Right ventricle myocardium superior (tissue), 1 donor: ENCODE data around the gene PTPA. TPM values are rescaled to one million over a fixed set of nuclear protein-coding genes. Genes with fewer than 3 reads are reported as not detected.
"Not testable (repeated sequence)": the region's sequence is repeated elsewhere in the genome, so short reads cannot be mapped to it uniquely, and the experiment has no call there.

Source experiments
- ATAC-seq: fragments of 200-7000 bp; cut with Tn5 transposase; one replicate; pipeline ENCODE4 v1.9.1; 2020; ENCODE audit warnings: mild to moderate bottlenecking; ENCODE audit not compliant: poor library complexity
- DNase-seq: peaks from one replicate; pipeline ENCODE4 v3.0.0-alpha.2; 2020
- intact Hi-C: fragments of 100-400 bp; cut with DNase I; formaldehyde crosslinking; loops from one replicate; pipeline ENCODE4 v1.11.2; 2022
- total RNA-seq: library from RNA; stranded (reverse); fragmentation: NEBNext Ultra II Directional; extraction: Animal tissue kit (Norgen Biotek cat#: 25700); gene quantifications from one replicate; pipeline ENCODE4 v1.2.1, GENCODE V29; 2021
- donor health status: DM: no; HTN: yes; CAD: no; lungs with severe emphysema.

PTPA gene
- total RNA-seq, 1 donor from 2014 or later: 179 TPM

DNA sequence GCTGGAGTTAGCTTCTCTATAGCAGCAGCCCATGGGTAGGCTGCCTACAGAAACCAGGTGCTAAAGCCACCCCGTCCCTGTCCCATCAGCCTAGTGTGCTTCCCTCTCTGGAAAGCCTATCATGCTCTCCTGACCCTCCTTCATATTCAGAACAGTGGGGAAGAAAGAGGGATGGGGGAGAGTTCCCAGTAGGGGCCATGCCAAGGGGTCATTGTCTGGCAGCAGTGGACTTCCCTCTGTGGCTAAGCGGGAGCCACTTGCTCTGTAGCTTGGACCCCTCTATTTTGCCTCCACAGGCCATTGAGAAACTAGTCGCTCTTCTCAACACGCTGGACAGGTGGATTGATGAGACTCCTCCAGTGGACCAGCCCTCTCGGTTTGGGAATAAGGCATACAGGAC lies 17.5 kb downstream of the PTPA start:
- no peak for ATAC-seq
- intact Hi-C loops: loop anchor here (10.0 kb wide), 1 partner anchor 926 kb away; the partner anchor contains the start of gene GPR107

DNA sequence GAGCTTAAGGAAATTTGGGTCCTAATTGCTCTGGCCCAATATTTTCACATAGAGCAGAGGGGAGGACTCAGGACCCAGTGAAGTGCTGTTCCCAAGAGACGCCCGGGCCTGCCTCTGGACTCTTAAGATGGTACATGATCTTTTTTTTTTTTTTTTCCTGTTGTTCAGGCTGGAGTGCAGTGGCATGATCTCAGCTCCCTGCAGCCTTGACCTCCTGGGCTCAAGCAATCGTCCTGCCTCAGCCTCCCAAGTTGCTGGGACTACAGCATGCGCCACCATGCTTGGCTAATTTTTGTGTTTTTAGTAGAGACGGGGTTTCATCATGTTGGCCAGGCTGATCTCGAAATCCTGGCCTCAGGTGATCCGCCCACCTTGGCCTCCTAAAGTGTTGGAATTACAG lies 19.1 kb downstream of the PTPA start:
- intact Hi-C loops: loop anchor here (5.0 kb wide), 1 partner anchor 657 kb away; no protein-coding TSS in a partner anchor
- not testable (repeated sequence) for DNase-seq, ATAC-seq

More for the DNA sequence above, 17.5 kb downstream of the PTPA start:
- DNase-seq: no peak

DNA sequence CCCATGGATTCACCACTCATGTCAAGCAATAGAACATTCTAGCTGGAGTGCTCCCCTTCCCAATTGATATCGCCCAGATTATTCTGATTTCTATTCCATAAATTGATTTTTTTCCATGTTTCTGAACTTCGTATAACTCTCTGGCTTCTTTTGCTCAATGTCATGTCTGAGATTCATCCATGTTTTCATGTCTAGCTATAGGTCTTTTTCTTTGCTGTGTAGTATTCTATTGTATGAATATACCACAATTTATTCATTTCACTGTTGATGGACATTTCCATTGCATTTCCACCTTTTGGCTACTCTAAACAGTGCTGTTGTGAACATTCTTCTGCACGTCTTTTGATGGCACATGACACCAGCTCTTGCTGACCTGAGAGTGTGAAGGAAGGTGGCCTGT lies 19.6 kb downstream of the PTPA start:
- intact Hi-C loops: loop anchor here (5.0 kb wide), 1 partner anchor 657 kb away; no protein-coding TSS in a partner anchor
- ATAC-seq (no peak), DNase-seq (no peak)

DNA sequence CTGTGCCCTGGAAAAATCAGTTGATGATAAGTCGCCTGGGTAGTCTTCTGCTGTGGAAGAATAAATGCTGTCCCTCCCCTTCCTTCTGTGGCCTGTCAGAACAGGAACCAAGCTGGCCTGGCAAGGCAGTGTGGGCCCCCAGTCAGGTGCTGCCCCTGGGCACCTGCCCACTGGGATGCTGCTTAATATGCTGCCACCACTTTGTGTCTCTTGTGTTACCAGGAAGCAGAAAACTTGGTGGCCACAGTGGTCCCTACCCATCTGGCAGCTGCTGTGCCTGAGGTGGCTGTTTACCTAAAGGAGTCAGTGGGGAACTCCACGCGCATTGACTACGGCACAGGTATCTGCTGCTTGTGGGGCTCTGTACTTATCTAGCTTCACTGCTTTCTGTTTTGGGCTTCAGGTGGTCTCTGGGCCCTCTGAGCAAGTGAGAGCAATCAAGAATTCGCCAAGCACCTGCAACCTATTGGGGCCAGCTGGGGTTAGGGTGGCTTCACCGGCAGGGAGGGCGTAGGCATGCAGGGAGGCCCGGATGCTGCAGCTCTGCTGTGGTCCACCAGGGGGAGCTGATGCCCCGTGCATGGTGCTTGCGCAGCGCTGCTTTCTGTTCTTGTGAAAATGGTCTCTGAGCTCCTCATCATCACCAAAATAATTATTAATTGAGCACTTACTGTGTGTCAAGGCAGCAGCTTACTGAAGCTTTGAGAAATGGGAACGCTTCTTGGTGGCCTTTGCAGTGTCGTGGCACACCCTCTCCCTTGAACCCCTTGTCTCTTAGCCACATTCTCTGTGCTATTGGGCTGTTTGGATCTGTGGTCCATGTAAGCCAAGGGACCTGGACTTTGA lies 20.3 kb downstream of the PTPA start:
- intact Hi-C loops: loop anchor here (5.0 kb wide), 1 partner anchor 656 kb away; no protein-coding TSS in a partner anchor
- DNase-seq: peak; percentile 88
- peak; percentile 92 for ATAC-seq

DNA sequence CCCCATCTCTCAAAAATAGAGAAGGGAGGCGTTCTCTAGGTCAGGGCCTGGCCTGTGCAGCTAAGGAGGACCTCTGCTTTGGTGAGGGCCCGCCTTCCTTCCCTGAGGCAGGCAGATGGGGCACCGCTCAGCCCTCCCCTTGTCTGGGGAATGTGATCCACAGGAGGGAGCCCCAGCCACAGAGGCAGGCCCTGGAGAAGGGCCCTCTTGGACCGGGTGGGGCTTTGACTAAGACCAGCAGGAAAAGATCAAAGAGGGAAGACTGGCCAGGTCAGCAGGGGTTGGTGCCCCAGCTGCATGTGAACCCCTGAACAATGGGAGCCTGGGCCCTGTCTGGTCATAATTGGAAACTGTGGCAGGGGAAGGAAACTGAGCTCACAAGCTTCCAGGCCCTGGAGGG lies 21.9 kb downstream of the PTPA start:
- ATAC-seq (no peak), DNase-seq (no peak)
- intact Hi-C loops: loop anchor here (5.0 kb wide), 1 partner anchor 654 kb away; no protein-coding TSS in a partner anchor

DNA sequence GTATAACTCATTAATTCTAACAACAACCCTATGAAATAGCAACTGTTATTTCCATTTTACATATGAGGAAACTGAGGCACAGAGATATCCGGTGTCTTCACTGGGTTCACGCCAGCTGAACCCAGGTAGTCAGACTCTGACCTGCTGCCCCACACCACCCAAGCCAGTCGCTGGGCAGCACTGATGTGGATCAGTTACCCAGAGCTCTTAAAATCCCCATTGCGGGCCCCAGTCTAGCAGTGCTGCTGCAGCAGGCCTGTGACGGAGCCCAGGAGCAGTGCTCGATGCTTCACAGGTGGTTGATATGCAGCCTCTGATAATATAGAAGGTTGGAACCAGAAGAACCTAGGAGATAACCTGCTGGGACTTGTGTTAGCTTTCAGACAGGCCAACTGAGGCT lies 24.3 kb downstream of the PTPA start:
- intact Hi-C loops: loop anchor here (5.0 kb wide), 1 partner anchor 602 kb away; no protein-coding TSS in a partner anchor
- no peak for ATAC-seq
- DNase-seq: no peak

DNA sequence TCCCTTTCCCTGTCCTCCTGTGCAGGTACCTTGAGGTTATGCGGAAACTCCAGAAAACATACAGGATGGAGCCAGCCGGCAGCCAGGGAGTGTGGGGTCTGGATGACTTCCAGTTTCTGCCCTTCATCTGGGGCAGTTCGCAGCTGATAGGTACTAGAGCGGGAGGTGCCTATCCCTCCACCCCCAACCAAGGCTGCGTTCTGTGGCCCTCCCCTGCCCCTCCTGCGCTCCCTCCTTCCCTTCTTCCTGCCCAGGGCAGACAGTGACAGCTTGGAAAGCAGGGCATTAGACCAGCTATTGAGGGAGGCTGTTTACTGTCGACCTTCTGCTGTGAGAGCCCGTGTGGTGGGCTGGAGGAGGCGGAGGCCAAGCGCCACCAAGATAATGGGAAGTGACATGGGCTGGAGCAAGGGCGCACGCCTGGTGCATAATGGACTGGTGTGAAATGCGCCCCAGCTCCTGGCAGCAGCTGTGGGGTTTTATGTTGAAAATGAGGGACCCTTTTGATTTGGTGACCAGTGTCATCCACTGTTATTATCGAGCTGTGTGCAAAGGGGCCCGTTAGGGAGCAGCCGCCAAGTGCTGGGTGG lies 25.3 kb downstream of the PTPA start:
- ATAC-seq (no peak), DNase-seq (no peak)
- intact Hi-C loops: loop anchor here (5.0 kb wide), 1 partner anchor 601 kb away; no protein-coding TSS in a partner anchor

DNA sequence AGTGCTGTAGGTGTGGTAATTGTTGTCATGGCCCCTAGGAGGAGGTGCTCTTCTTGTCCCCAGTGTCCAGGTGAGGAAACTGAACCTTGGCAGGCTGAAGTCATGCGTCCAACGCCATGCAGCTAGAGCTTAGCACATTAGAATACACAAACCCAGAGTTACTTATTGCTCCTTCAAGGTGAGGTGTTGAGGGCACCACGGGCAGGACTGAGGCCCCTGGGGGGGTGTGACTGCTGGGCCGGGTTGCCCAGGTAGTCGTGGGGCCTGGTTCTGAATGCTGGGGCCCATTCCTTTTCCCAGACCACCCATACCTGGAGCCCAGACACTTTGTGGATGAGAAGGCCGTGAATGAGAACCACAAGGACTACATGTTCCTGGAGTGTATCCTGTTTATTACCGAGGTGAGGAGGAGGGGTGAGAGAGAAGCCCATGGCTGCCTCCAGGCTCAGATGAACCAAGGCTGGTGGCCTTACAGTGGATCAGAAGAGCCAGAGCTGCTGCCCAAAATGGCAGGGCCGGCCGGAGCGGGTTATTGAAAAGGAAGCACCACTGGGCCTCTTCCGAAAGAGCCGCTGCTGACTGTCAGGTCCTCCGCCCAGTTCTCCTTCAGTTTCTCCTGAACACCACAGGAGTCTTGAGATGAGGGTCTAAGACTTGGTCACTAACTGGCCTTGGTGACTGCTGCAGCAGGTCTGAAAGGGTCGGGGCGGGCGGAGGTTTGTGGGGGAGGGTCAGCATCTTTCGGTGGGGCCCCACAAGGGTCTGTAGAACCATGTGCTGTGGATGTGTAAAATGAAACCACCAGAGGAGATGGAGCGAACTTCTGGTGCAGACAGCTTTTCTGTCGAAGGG lies 26.3 kb downstream of the PTPA start:
- intact Hi-C loops: loop anchor here (2.0 to 5.0 kb wide), 2 partner anchors 471 to 600 kb away; no protein-coding TSS in a partner anchor
- DNase-seq (no peak), ATAC-seq (no peak)

DNA sequence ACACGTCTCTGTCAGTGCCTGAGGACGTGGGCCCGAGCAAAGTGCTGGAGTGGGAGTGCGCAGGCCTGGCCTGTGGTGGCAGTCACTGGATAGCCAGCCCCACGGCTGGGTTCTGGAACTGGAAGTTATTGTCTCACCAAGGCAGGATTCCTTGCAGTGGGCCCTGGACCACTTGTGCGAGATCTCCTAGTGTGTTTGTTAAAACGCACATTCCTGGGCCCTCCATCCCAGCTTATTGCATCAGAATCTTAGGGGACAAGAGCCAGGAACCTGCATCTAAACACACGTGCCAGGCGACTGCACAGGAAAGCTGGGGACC lies 26.9 kb downstream of the PTPA start:
- intact Hi-C loops: loop anchor here (2.0 to 5.0 kb wide), 2 partner anchors 471 to 599 kb away; no protein-coding TSS in a partner anchor
- DNase-seq (no peak), ATAC-seq (no peak)

DNA sequence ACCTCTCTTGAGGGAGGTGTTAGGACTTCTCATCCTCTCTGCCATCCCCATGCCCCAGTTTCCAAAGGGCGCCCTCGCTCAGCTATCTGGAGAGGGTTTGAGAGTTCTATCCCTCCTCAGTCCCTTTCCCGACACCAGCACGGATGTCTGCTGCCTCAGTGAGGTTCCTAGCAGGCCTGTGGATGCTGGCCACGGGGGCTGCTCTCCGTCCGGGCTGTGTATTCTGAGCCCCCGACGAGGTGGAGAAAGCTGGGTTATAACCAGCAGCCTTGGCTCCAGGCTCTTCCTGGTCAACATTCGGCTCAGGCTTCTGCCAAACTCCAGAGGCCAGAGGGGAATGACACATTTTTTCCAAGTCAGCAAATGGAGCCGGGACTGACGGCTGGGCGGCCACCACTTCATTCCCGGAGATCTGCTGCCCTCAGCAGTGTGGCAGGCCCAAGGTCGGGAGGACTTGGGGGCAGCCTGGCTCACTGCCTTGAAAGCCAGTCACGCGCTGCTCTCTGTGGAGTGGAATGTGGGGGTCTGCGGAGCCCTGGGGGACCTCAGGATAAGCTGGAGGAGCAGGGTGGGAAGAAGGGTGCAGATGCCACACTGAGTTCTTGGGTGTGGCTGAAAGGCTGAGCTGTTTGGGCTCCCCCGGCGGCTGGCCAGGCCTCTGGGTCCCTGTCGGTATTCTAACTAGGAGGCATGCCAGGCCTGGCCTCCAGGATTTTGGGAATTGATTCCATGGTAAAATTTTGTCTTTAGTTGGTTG lies 27.4 kb downstream of the PTPA start:
- intact Hi-C loops: loop anchor here (2.0 to 5.0 kb wide), 2 partner anchors 470 to 599 kb away; no protein-coding TSS in a partner anchor

DNA sequence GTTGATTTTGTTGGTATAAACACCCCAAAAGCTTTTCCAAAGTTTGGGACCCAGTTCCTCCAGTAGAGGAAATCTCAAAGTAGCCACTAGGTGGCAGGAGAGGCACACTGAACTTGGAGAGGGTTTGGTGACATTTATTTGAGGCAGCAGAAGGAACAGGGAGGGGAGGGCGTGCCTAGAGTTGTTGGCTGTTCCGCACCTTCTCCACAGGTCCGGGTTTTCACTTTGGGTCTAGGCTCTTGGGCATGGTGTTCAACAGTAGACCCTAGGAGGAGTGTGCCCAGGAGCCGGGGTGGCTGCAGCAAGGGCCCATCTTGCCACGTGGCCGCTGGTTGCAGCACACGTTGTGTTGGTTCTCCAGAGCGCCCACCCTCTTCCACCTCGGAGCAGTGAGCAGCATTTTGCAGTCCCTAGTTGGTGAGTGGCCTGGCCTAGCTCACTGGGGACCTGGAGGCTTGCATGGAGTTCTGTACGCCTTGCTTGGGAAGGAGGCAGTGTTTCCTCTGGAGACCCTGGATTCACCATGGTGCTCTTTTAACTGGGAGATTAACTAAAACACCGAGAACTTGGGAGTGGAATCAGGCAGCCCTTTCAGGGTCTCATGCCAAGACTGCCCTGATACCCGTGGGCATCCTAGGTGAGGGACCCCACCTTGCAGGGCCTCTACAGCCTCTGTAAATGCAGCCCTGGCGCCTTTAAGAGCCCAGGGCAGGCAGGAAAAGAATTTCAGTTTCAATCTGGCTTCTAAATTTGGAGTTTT lies 28.2 kb downstream of the PTPA start:
- DNase-seq: peak; percentile 80
- intact Hi-C loops: loop anchor here (2.0 to 5.0 kb wide), 2 partner anchors 469 to 598 kb away; no protein-coding TSS in a partner anchor
- peak; percentile 69 for ATAC-seq

More for the DNA sequence above, 27.4 kb downstream of the PTPA start:
- DNase-seq (peak; percentile 78), ATAC-seq (peak; percentile 16)

DNA sequence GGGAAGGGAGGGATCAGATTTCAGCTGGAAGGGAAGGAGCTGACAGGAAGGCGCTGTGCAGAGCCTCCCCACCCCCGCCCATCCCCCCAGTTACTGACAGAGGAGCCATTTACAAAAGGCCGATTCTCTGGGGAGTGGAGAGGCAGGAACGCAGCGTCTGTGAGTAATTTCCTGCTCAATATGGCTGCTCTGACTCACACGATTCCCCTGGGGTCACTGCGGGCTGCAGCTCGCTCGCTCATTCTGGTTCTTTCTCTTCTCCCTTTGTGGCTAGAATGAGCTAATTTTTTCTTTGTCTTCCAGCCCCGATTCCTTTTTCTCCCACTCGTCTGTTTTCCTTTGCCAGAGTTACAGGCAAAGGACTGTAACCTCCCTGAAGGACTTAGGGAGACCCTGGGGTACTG lies 28.8 kb downstream of the PTPA start:
- DNase-seq (peak; percentile 93), ATAC-seq (peak; percentile 81)
- intact Hi-C loops: loop anchor here (2.0 to 5.0 kb wide), 2 partner anchors 469 to 597 kb away; no protein-coding TSS in a partner anchor

DNA sequence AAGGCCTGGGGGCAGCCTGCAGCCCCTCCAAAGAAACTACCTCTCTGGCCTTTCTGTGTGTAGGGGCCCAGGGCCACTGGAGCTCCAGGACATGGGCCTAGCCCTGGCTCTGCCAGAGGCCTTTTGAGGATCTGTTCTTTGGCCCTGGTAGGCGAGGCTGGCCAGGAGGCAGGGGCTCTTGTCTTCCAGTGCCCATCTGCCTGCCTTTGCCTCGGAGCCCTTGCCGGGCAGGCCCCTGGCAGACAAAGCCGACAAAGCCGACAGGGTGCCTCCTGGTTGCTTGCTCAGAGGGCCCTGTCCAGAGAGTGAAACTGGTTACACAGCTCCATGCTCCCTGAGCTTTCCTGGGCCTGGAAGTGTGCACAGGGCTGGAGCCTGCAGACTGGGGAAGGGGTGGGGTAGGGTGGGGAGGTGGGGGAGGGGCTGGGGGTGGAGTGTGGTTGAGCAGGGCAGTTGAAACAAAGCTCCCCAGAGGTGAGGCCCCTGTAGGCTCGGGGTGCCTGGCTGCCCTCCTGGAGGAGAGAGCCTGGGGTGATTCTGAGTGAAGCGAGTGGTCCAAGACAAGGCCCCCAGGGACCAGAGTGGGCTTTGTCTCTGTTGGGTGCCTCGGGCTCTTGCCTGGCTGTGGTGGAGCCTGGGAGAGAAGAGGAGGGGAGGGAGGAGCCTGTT lies 29.3 kb downstream of the PTPA start:
- ATAC-seq (peak; percentile 33), DNase-seq (peak; percentile 66)
- intact Hi-C loops: no loop called here

DNA sequence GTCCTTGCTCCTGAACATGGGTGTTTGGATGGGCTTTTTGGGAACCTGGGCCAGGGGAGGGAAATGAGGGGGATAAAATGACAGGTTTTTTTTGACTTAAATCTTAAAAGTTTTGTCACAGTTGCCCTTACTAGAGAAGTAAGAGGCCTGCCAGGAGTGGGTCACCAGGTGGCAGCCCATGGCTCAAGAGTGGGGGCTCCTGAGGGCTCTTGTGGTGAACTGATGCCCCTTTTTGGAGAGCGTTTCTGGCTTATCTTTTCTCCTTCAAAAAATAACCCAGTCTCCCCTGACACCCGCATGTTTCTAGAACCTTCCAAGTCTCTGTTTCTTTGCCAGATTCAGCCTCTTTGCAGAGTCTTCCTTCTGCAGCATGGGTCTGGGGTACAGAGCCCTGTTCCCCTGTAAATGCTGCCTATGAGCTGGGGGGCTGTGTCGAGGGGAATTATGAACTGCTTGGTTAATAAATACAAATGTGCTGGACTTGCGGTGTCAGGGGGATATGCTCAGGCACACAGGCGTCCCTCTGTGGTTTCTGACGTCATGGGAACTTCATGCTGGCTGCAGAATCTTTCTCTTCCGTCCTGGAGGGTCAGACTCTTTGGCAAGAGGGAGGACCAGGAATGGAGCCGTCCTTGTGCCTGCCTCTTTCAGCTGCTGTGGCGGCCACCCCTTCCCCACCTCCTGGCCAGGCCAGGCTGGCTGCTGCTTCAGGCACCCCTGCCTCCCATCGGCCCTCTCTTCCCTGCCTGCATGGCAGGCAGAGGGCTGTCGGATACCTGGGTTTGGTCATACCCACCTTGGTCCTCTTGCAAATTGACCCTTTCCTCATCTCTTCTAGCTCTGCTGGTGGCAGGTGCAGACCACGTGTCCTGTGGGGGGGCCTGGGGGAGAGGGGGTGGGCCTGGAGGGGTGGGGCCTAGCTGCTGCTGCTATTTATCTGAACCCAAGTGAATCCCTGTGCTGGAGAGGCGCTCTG lies 30.1 kb downstream of the PTPA start:
- peak; percentile 73 for DNase-seq
- ATAC-seq: peak; percentile 23
- intact Hi-C loops: no loop called here

DNA sequence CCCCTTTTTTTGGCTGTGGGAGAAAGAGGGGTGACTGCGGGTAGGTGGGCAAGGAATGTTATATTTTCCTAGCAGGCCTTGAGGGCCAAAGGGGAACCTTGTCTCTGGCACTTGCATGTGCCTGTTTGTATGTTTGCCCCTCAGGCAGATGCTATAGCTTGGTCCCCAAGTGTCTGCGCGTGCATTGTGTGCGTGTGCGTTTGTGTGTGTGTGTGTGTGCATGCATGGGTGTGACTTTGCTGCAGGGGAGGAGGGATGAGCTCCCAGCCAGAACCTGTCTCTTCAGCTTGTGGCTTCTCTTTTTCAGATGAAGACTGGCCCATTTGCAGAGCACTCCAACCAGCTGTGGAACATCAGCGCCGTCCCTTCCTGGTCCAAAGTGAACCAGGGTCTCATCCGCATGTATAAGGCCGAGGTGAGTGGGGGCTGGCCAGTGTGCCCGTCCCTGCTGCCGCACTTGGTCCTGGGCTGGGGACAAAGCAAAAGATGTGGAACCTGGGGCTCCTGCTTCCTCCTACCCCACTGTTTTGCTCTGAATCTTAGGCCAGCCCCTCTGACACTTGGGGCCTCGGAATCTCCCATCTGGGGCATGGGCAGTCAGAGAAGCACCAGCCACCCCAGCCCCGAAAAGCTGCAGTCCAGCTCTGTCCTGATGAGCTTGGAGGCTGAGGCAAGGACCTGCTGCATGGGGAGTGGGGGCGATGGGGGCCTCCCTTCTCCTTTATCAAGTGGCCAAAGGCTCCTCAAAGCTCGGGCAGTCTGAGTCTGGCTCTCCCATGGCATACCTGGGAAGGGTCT lies 31.1 kb downstream of the PTPA start:
- ATAC-seq: no peak
- DNase-seq: no peak
- intact Hi-C loops: no loop called here
